OCI-LY7 (cell line): ENCODE measurements around the gene DKK3. TPM values are rescaled to one million over a fixed set of nuclear protein-coding genes. Genes with fewer than 3 reads are reported as not detected.

Source experiments
- BruUV-seq: library from RNA; stranded (reverse); fragments of 400-500 nt; replicated peaks from 2 replicates; lab custom pipeline; 2021; lab: Mats Ljungman, UMichigan
- CTCF ChIA-PET: fragments of 300-600 bp; sonication (Branson Sonifier 250); formaldehyde crosslinking; loops from one replicate; lab custom pipeline; 2022; ENCODE audit warnings: antibody characterized with exemption; ENCODE audit not compliant: unreplicated experiment; lab: Charles Lee
- POLR2A ChIA-PET: fragments of 300-600 bp; sonication (Branson Sonifier 250); formaldehyde crosslinking; loops from one replicate; lab custom pipeline; 2022; ENCODE audit warnings: antibody characterized with exemption; lab: Charles Lee
- DNase-seq: peaks from one replicate; pipeline ENCODE4 v3.0.0-alpha.2; 2015; ENCODE audit warnings: low spot score
- H2AFZ ChIP-seq: fragments of 200-600 bp; sonication (generic), shearing (Covaris generic); 2 replicates; pipeline ENCODE4 v1.6.1; 2014; ENCODE audit warnings: mild to moderate bottlenecking, antibody characterized with exemption, low read length, moderate library complexity
- H3K27ac ChIP-seq: fragments of 200-600 bp; sonication (generic); 2 replicates; pipeline ENCODE4 v1.5.1; 2014; ENCODE audit warnings: mixed run types, low read depth, mild to moderate bottlenecking, moderate library complexity, low read length, inconsistent platforms; ENCODE audit not compliant: poor library complexity, severe bottlenecking
- H3K36me3 ChIP-seq: fragments of 200-600 bp; sonication (generic); 2 replicates; pipeline ENCODE4 v1.6.1; 2014; ENCODE audit warnings: mild to moderate bottlenecking, antibody characterized with exemption, low read length, moderate library complexity, mixed read lengths; ENCODE audit not compliant: insufficient read depth
- H3K4me1 ChIP-seq: fragments of 200-600 bp; sonication (generic); 2 replicates; pipeline ENCODE4 v1.5.1; 2014; ENCODE audit warnings: mild to moderate bottlenecking, low read length; ENCODE audit not compliant: insufficient read depth, poor library complexity, severe bottlenecking
- H3K4me2 ChIP-seq: fragments of 200-600 bp; sonication (generic); 2 replicates; pipeline ENCODE4 v1.6.1; 2014; ENCODE audit warnings: mild to moderate bottlenecking, low read length
- H3K4me3 ChIP-seq: fragments of 200-600 bp; sonication (generic); 2 replicates; pipeline ENCODE4 v1.5.1; 2014; ENCODE audit warnings: mild to moderate bottlenecking, low read depth, low read length; ENCODE audit not compliant: poor library complexity, severe bottlenecking
- H3K79me2 ChIP-seq: fragments of 200-600 bp; sonication (generic); 2 replicates; pipeline ENCODE4 v1.6.1; 2016; ENCODE audit warnings: low read depth, mild to moderate bottlenecking, low read length, moderate library complexity, mixed read lengths; ENCODE audit not compliant: insufficient read depth
- H3K9me2 ChIP-seq: fragments of 200-600 bp; sonication (generic); 2 replicates; pipeline ENCODE4 v1.6.1; 2016; ENCODE audit warnings: mild to moderate bottlenecking, low read length, mixed read lengths; ENCODE audit not compliant: insufficient read depth
- H3K9me3 ChIP-seq: fragments of 200-600 bp; sonication (generic); 2 replicates; pipeline ENCODE4 v1.6.1; 2014; ENCODE audit warnings: mild to moderate bottlenecking, mixed run types, low read length, mixed read lengths
- H4K20me1 ChIP-seq: fragments of 200-600 bp; sonication (generic); 2 replicates; pipeline ENCODE4 v1.6.1; 2014; ENCODE audit warnings: mild to moderate bottlenecking, antibody characterized with exemption, low read length, moderate library complexity, mixed read lengths; ENCODE audit not compliant: insufficient read depth
- EZH2phosphoT487 ChIP-seq: fragments of 200-600 bp; sonication (generic); IDR thresholded peaks from 2 replicates; pipeline ENCODE4 v1.6.1; 2018; ENCODE audit warnings: low read depth, borderline replicate concordance, mild to moderate bottlenecking, mixed run types, antibody characterized with exemption, low read length, moderate library complexity, mixed read lengths
- intact Hi-C: fragments of 100-400 bp; cut with micrococcal nuclease; formaldehyde crosslinking; loops from one replicate; pipeline ENCODE4 v1.10.0; 2022; ENCODE audit not compliant: unreplicated experiment
- total RNA-seq, 2 experiments: library from RNA; depleted of rRNA in 1 of 2; stranded (reverse); fragments of >200 nt in 1 of 2; shearing (Covaris generic) in 1 of 2; gene quantifications; 2 replicates each; pipeline ENCODE4 v1.2.3, GENCODE V29; 2014 to 2022
- TF ChIP-seq, protein P1 (sequence below): fragments of 200-600 bp; sonication (generic); conservative IDR thresholded peaks from 2 replicates; pipeline ENCODE4 v1.5.1; 2014; ENCODE audit warnings: mild to moderate bottlenecking, antibody characterized with exemption, low read length, moderate library complexity, mixed read lengths

DKK3 gene
- total RNA-seq, 2 experiments from 2014 or later, result not detected

GRCh38 chr11:12009617-12010321, 1.3 kb upstream of the DKK3 start:
- no peaks in the 10 kb centered on the region for H3K79me2 ChIP-seq
- H2AFZ ChIP-seq, result no peak overlapping the region
- DNase-seq, result no peak
- intact Hi-C loops, result no loop called here
- no peaks in the 10 kb centered on the region for H3K36me3 ChIP-seq
- H3K9me2 ChIP-seq, result no peaks in the 10 kb centered on the region
- H3K4me2 ChIP-seq, result no peak overlapping the region
- no peaks in the 10 kb centered on the region for H3K4me1 ChIP-seq
- BruUV-seq, result no TSS peak
- POLR2A ChIA-PET, result no interaction called here
- CTCF ChIA-PET, result no interaction called here
- no peak overlapping the region for H3K4me3 ChIP-seq
- TF ChIP-seq, protein P1, sequence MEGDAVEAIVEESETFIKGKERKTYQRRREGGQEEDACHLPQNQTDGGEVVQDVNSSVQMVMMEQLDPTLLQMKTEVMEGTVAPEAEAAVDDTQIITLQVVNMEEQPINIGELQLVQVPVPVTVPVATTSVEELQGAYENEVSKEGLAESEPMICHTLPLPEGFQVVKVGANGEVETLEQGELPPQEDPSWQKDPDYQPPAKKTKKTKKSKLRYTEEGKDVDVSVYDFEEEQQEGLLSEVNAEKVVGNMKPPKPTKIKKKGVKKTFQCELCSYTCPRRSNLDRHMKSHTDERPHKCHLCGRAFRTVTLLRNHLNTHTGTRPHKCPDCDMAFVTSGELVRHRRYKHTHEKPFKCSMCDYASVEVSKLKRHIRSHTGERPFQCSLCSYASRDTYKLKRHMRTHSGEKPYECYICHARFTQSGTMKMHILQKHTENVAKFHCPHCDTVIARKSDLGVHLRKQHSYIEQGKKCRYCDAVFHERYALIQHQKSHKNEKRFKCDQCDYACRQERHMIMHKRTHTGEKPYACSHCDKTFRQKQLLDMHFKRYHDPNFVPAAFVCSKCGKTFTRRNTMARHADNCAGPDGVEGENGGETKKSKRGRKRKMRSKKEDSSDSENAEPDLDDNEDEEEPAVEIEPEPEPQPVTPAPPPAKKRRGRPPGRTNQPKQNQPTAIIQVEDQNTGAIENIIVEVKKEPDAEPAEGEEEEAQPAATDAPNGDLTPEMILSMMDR, result no peak
- no peak for TF ChIP-seq EZH2phosphoT487
- H3K9me3 ChIP-seq, result no peaks in the 10 kb centered on the region
- no peaks in the 10 kb centered on the region for H4K20me1 ChIP-seq
- no peak overlapping the region for H3K27ac ChIP-seq

DNA sequence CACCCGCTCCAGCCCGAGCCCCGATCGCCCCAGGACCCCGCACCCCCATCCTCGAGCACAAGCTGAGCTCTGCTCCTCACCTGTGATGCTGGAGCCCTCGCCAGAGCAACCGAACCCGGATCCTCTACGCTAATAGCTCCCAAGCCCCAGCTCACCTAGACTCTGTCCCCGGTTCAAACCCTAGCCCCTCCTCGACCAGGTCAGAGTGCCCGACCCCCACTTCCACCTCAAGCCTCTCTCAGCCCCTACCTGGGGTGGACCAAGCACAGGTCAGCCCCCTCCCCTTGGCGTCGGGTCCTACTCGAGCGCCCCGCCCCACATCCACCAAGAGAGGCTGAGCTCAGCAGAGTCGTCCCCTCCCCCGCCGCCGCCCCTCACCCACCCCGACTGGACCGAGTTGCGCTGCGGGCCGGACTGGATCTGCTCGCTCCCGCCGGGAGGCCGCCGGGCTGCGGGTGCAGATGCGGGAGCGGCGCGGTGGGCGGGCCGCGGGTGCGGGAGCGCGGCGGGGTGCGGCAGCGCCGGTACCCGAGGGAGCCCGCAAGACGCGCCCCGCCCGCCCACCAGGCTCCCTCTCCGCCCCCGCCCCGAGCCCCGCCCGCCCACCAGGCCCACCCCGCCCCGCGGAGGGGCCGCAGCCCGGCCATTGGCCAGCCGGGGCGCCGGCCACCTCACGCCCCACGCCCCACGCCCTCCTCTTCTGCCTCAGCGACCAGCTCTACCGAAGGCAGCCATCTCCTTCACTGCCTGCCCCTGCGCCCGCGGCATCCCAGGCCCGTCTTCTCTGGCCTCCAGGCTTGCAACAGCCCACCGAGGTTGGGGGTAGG, 577 bp upstream of the DKK3 start:
- DNase-seq, result no peak
- no peaks in the 10 kb centered on the region for H3K9me3 ChIP-seq
- H3K9me2 ChIP-seq, result no peaks in the 10 kb centered on the region
- no TSS peak for BruUV-seq
- TF ChIP-seq EZH2phosphoT487, result no peak
- TF ChIP-seq, protein P1, result no peak
- H3K4me3 ChIP-seq, result no peak overlapping the region
- no peak overlapping the region for H3K27ac ChIP-seq
- POLR2A ChIA-PET, result no interaction called here
- H4K20me1 ChIP-seq, result no peaks in the 10 kb centered on the region
- no peak overlapping the region for H3K4me2 ChIP-seq
- H3K79me2 ChIP-seq, result no peaks in the 10 kb centered on the region
- no peaks in the 10 kb centered on the region for H3K4me1 ChIP-seq
- no peaks in the 10 kb centered on the region for H3K36me3 ChIP-seq
- CTCF ChIA-PET, result no interaction called here
- intact Hi-C loops, result no loop called here
- no peak overlapping the region for H2AFZ ChIP-seq

DNA sequence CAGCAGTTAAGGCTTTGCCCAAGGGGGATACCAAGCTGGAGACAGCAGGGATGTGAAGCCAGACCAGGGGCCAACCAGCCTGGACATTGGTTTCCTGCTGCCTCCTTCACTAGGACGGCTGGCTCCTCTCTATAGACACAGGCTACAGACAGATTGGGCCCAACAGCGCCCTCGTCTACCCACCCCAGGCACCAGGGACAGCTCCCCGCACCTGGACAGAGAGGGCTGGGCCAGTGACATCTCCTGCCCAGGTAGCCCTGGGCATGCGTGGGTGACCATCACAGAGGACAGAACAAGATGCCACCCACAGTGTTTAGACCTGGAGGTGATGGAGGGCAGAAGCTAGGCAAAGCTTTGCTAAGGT, 1.2 kb downstream of the DKK3 start:
- H3K4me1 ChIP-seq, result no peaks in the 10 kb centered on the region
- POLR2A ChIA-PET, result no interaction called here
- BruUV-seq, result no TSS peak
- CTCF ChIA-PET, result no interaction called here
- no peak overlapping the region for H3K4me3 ChIP-seq
- H3K9me2 ChIP-seq, result no peaks in the 10 kb centered on the region
- no peak overlapping the region for H2AFZ ChIP-seq
- no peaks in the 10 kb centered on the region for H3K9me3 ChIP-seq
- no peak overlapping the region for H3K27ac ChIP-seq
- H3K36me3 ChIP-seq, result no peaks in the 10 kb centered on the region
- H3K4me2 ChIP-seq, result no peak overlapping the region
- H3K79me2 ChIP-seq, result no peaks in the 10 kb centered on the region
- no peaks in the 10 kb centered on the region for H4K20me1 ChIP-seq
- intact Hi-C loops, result no loop called here
- TF ChIP-seq, protein P1, result no peak
- no peak for TF ChIP-seq EZH2phosphoT487
- no peak for DNase-seq
